ENCODE results near the gene LRP1.

LRP1 gene

GRCh38 chr12:57234571-57235016 lies 106.3 kb downstream of the LRP1 start:
- ATAC-seq: peak; percentile 72
- Mint-ChIP-seq H3K36me3 (peaks cover 39% of the 10 kb centered on the region), H3K4me1 (peaks cover 86% of the 10 kb centered on the region)

GRCh38 chr12:57235017-57235727 lies 106.9 kb downstream of the LRP1 start:
- peaks cover 37% of the 10 kb centered on the region for H3K36me3 Mint-ChIP-seq
- H3K9me3 Mint-ChIP-seq: no peaks in the 10 kb centered on the region
- peaks cover 20% of the 10 kb centered on the region for H3K27me3 Mint-ChIP-seq
- peak overlapping the region; percentile 63 for H3K4me3 Mint-ChIP-seq
- peak; percentile 69 for ATAC-seq
- peak overlapping the region; percentile 89 for H3K27ac Mint-ChIP-seq
- peaks cover 86% of the 10 kb centered on the region for H3K4me1 Mint-ChIP-seq

More at GRCh38 chr12:57234571-57235016, 106.3 kb downstream of the LRP1 start:
- Mint-ChIP-seq H3K4me3 (peak overlapping the region; percentile 63), H3K27ac (peak overlapping the region; percentile 89), H3K9me3 (no peaks in the 10 kb centered on the region), H3K27me3 (peaks cover 20% of the 10 kb centered on the region)

- peaks cover 20% of the 10 kb centered on the region for H3K27me3 Mint-ChIP-seq
- ATAC-seq: no peak
- H3K27ac Mint-ChIP-seq: peak overlapping the region; percentile 89
- no peaks in the 10 kb centered on the region for H3K9me3 Mint-ChIP-seq
- H3K4me3 Mint-ChIP-seq: no peak overlapping the region
- peaks cover 86% of the 10 kb centered on the region for H3K4me1 Mint-ChIP-seq
- H3K36me3 Mint-ChIP-seq: peaks cover 31% of the 10 kb centered on the region
Measured at GRCh38 chr12:57235728-57236131, 107.4 kb downstream of the LRP1 start.

GRCh38 chr12:57236201-57236924 lies 108.1 kb downstream of the LRP1 start:
- no peak for ATAC-seq
- peak overlapping the region; percentile 89 for H3K27ac Mint-ChIP-seq
- H3K9me3 Mint-ChIP-seq: no peaks in the 10 kb centered on the region
- H3K27me3 Mint-ChIP-seq: peaks cover 20% of the 10 kb centered on the region
- peak overlapping the region; percentile 28 for H3K4me3 Mint-ChIP-seq
- H3K4me1 Mint-ChIP-seq: peaks cover 86% of the 10 kb centered on the region
- H3K36me3 Mint-ChIP-seq: peaks cover 31% of the 10 kb centered on the region

- ATAC-seq: no peak
- Mint-ChIP-seq H3K9me3 (no peaks in the 10 kb centered on the region), H3K27ac (no peak overlapping the region), H3K4me3 (peak overlapping the region; percentile 70), H3K27me3 (peaks cover 20% of the 10 kb centered on the region), H3K4me1 (peaks cover 93% of the 10 kb centered on the region), H3K36me3 (peaks cover 24% of the 10 kb centered on the region)
Measured at GRCh38 chr12:57236925-57237595, 108.8 kb downstream of the LRP1 start.

- Mint-ChIP-seq H3K9me3 (no peaks in the 10 kb centered on the region), H3K4me3 (peak overlapping the region; percentile 70), H3K27me3 (peaks cover 24% of the 10 kb centered on the region), H3K36me3 (peaks cover 21% of the 10 kb centered on the region), H3K4me1 (peaks cover 98% of the 10 kb centered on the region), H3K27ac (no peak overlapping the region)
- no peak for ATAC-seq
Measured at GRCh38 chr12:57237596-57237931, 109.3 kb downstream of the LRP1 start.

- H3K4me1 Mint-ChIP-seq: peaks cover 98% of the 10 kb centered on the region
- H3K36me3 Mint-ChIP-seq: peaks cover 15% of the 10 kb centered on the region
- peaks cover 29% of the 10 kb centered on the region for H3K27me3 Mint-ChIP-seq
- H3K4me3 Mint-ChIP-seq: peak overlapping the region; percentile 79
- no peak for ATAC-seq
- no peaks in the 10 kb centered on the region for H3K9me3 Mint-ChIP-seq
- peak overlapping the region; percentile 75 for H3K27ac Mint-ChIP-seq
Measured at GRCh38 chr12:57237932-57238853, 109.9 kb downstream of the LRP1 start.

GRCh38 chr12:57238854-57239554 lies 110.7 kb downstream of the LRP1 start:
- peaks cover 97% of the 10 kb centered on the region for H3K4me1 Mint-ChIP-seq

GRCh38 chr12:57239587-57240065 lies 111.3 kb downstream of the LRP1 start:
- Mint-ChIP-seq H3K9me3 (no peaks in the 10 kb centered on the region), H3K27me3 (peaks cover 29% of the 10 kb centered on the region), H3K27ac (peak overlapping the region; percentile 75), H3K36me3 (peaks cover under 1% of the 10 kb centered on the region), H3K4me1 (peaks cover 95% of the 10 kb centered on the region), H3K4me3 (peak overlapping the region; percentile 79)
- ATAC-seq: no peak

More at GRCh38 chr12:57238854-57239554, 110.7 kb downstream of the LRP1 start:
- H3K27ac Mint-ChIP-seq: peak overlapping the region; percentile 75
- H3K36me3 Mint-ChIP-seq: peaks cover 7% of the 10 kb centered on the region
- ATAC-seq: peak; percentile 62
- H3K9me3 Mint-ChIP-seq: no peaks in the 10 kb centered on the region
- H3K4me3 Mint-ChIP-seq: peak overlapping the region; percentile 79
- H3K27me3 Mint-ChIP-seq: peaks cover 29% of the 10 kb centered on the region

- no peaks in the 10 kb centered on the region for H3K9me3 Mint-ChIP-seq
- peaks cover 29% of the 10 kb centered on the region for H3K27me3 Mint-ChIP-seq
- ATAC-seq: peak; percentile 54
- no peaks in the 10 kb centered on the region for H3K36me3 Mint-ChIP-seq
- H3K27ac Mint-ChIP-seq: peak overlapping the region; percentile 75
- peaks cover 88% of the 10 kb centered on the region for H3K4me1 Mint-ChIP-seq
- H3K4me3 Mint-ChIP-seq: peak overlapping the region; percentile 79
Measured at GRCh38 chr12:57240066-57240921, 112.0 kb downstream of the LRP1 start.

GRCh38 chr12:57240926-57241401 lies 112.7 kb downstream of the LRP1 start:
- no peak for ATAC-seq
- Mint-ChIP-seq H3K4me3 (peak overlapping the region; percentile 79), H3K27ac (peak overlapping the region; percentile 75), H3K9me3 (no peaks in the 10 kb centered on the region), H3K27me3 (peaks cover 29% of the 10 kb centered on the region), H3K36me3 (no peaks in the 10 kb centered on the region), H3K4me1 (peaks cover 82% of the 10 kb centered on the region)

GRCh38 chr12:57241402-57242310 lies 113.4 kb downstream of the LRP1 start:
- no peak for ATAC-seq
- H3K27ac Mint-ChIP-seq: peak overlapping the region; percentile 62
- H3K4me3 Mint-ChIP-seq: peak overlapping the region; percentile 77
- peaks cover 29% of the 10 kb centered on the region for H3K27me3 Mint-ChIP-seq
- no peaks in the 10 kb centered on the region for H3K36me3 Mint-ChIP-seq
- no peaks in the 10 kb centered on the region for H3K9me3 Mint-ChIP-seq
- peaks cover 75% of the 10 kb centered on the region for H3K4me1 Mint-ChIP-seq
